Mesothelial cell of epicardium (in vitro differentiated cells): ENCODE results near the gene NAA38. TPM values are rescaled to one million over a fixed set of nuclear protein-coding genes. Genes with fewer than 3 reads are reported as not detected.

Experiments used
- DNase-seq, 2 experiments: peaks; one replicate each; pipeline ENCODE4 v3.0.0; 2021; ENCODE audit warnings: low spot score in 2 of 2; ENCODE audit not compliant: unreplicated experiment in 2 of 2
- H3K27ac Mint-ChIP-seq: 2 replicates; pipeline ENCODE4 v1.8.0; 2021; ENCODE audit warnings: mixed read lengths
- H3K27me3 Mint-ChIP-seq: 2 replicates; pipeline ENCODE4 v1.8.0; 2021; ENCODE audit warnings: low read depth, mixed read lengths
- H3K36me3 Mint-ChIP-seq: 2 replicates; pipeline ENCODE4 v1.8.0; 2021; ENCODE audit warnings: mixed read lengths
- H3K4me1 Mint-ChIP-seq: 2 replicates; pipeline ENCODE4 v1.8.0; 2021; ENCODE audit warnings: mixed read lengths
- H3K4me3 Mint-ChIP-seq: 2 replicates; pipeline ENCODE4 v1.8.0; 2021; ENCODE audit warnings: mild to moderate bottlenecking, moderate library complexity, mixed read lengths
- H3K9me3 Mint-ChIP-seq: 2 replicates; pipeline ENCODE4 v1.8.0; 2021; ENCODE audit warnings: mixed read lengths
- total RNA-seq: library from RNA; stranded (reverse); gene quantifications from 3 replicates; pipeline ENCODE4 v1.2.1, GENCODE V29; 2021
- TF ChIP-seq, protein P1 (sequence below): fragments of 200-600 bp; sonication (generic); IDR thresholded peaks from one replicate; pipeline ENCODE4 v1.5.0; 2021; ENCODE audit warnings: antibody characterized with exemption; ENCODE audit not compliant: unreplicated experiment

The NAA38 gene
- 63.9 to 67.2 TPM (median 66.4 TPM) in 3 replicates for total RNA-seq

GRCh38 chr17:7856811-7857712 lies at the start of gene NAA38:
Gene NAA38 (minus strand): TSS chr17:7857559. CDS start chr17:7857463, 96 bp downstream.
- H3K36me3 Mint-ChIP-seq = peaks cover 4% of the 10 kb centered on the region
- H3K27ac Mint-ChIP-seq = no peak within 1 kb of the TSS
- peaks cover 12% of the 10 kb centered on the region for H3K4me1 Mint-ChIP-seq
- TF ChIP-seq, protein P1, sequence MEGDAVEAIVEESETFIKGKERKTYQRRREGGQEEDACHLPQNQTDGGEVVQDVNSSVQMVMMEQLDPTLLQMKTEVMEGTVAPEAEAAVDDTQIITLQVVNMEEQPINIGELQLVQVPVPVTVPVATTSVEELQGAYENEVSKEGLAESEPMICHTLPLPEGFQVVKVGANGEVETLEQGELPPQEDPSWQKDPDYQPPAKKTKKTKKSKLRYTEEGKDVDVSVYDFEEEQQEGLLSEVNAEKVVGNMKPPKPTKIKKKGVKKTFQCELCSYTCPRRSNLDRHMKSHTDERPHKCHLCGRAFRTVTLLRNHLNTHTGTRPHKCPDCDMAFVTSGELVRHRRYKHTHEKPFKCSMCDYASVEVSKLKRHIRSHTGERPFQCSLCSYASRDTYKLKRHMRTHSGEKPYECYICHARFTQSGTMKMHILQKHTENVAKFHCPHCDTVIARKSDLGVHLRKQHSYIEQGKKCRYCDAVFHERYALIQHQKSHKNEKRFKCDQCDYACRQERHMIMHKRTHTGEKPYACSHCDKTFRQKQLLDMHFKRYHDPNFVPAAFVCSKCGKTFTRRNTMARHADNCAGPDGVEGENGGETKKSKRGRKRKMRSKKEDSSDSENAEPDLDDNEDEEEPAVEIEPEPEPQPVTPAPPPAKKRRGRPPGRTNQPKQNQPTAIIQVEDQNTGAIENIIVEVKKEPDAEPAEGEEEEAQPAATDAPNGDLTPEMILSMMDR = no peak
- peak; percentile 94 for DNase-seq
- no peaks in the 10 kb centered on the region for H3K9me3 Mint-ChIP-seq
- no peak within 1 kb of the TSS for H3K4me3 Mint-ChIP-seq
- H3K27me3 Mint-ChIP-seq = no peaks in the 10 kb centered on the region

- H3K27me3 Mint-ChIP-seq = no peaks in the 10 kb centered on the region
- TF ChIP-seq, protein P1 = no peak
- peaks cover 69% of the 10 kb centered on the region for H3K36me3 Mint-ChIP-seq
- H3K4me1 Mint-ChIP-seq = no peaks in the 10 kb centered on the region
- H3K9me3 Mint-ChIP-seq = no peaks in the 10 kb centered on the region
- no peak overlapping the region for H3K27ac Mint-ChIP-seq
- no peak for DNase-seq
- no peak overlapping the region for H3K4me3 Mint-ChIP-seq
Measured at GRCh38 chr17:7903154-7904103, 46.1 kb upstream of the NAA38 start.

DNA sequence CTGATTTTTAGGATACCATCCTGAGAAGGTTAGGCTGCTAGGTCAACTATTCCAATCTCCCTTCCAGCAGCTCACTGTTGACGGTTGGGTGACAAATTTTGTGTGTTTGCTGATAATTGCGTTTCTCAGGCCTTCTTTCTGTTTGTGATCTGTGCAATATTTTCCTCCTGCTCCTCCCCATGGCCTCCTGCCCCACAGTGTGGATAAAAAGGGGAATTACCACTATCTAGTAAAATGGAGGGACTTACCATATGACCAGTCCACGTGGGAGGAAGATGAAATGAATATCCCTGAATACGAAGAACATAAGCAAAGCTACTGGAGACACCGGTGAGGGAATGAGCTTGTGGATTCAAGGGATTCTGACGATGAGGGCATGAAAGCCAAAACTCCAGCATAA lies 40.4 kb upstream of the NAA38 start:
- H3K4me3 Mint-ChIP-seq = no peak overlapping the region
- H3K36me3 Mint-ChIP-seq = peaks cover 67% of the 10 kb centered on the region
- TF ChIP-seq, protein P1 = no peak
- H3K9me3 Mint-ChIP-seq = no peaks in the 10 kb centered on the region
- no peaks in the 10 kb centered on the region for H3K27me3 Mint-ChIP-seq
- no peak for DNase-seq
- no peaks in the 10 kb centered on the region for H3K4me1 Mint-ChIP-seq
- peak overlapping the region; percentile 19 for H3K27ac Mint-ChIP-seq

GRCh38 chr17:7897090-7897489 lies 39.7 kb upstream of the NAA38 start:
- Mint-ChIP-seq H3K36me3 (peaks cover 64% of the 10 kb centered on the region), H3K9me3 (no peaks in the 10 kb centered on the region), H3K27ac (peak overlapping the region; percentile 55), H3K4me1 (no peaks in the 10 kb centered on the region), H3K27me3 (no peaks in the 10 kb centered on the region), H3K4me3 (no peak overlapping the region)
- DNase-seq = no peak
- TF ChIP-seq, protein P1 = no peak

- Mint-ChIP-seq H3K4me1 (no peaks in the 10 kb centered on the region), H3K9me3 (no peaks in the 10 kb centered on the region), H3K27ac (no peak overlapping the region), H3K27me3 (no peaks in the 10 kb centered on the region), H3K36me3 (peaks cover 57% of the 10 kb centered on the region), H3K4me3 (no peak overlapping the region)
- TF ChIP-seq, protein P1 = no peak
- no peak for DNase-seq
Measured at GRCh38 chr17:7894866-7895265, 37.5 kb upstream of the NAA38 start.
